H1 (cell line): ENCODE results near the gene PAN2. TPM values are rescaled to one million over a fixed set of nuclear protein-coding genes. Genes with fewer than 3 reads are reported as not detected.

Experiments used
- CTCF ChIA-PET: fragments of 300-600 bp; sonication (Branson Sonifier 250); formaldehyde crosslinking; loops from one replicate; lab custom pipeline; 2021; ENCODE audit not compliant: partially characterized antibody; lab: Charles Lee
- POLR2A ChIA-PET: fragments of 300-600 bp; sonication (Branson Sonifier 250); formaldehyde crosslinking; loops from one replicate; lab custom pipeline; 2021; ENCODE audit warnings: inconsistent platforms; ENCODE audit not compliant: partially characterized antibody; lab: Charles Lee
- DNase-seq, 2 experiments: peaks; one replicate each; pipeline versions ENCODE4 v3.0.0 to v3.0.0-alpha.2; 2010 to 2022; ENCODE audit warnings: low spot score in 2 of 2, low read depth in 1 of 2, mixed read lengths in 1 of 2
- FAIRE-seq: peaks from 2 replicates; lab custom pipeline; 2011; peaks lifted over from hg19 to GRCh38; lab: Jason Lieb, UNC
- H2AFZ ChIP-seq: 2 replicates; pipeline ENCODE4 v1.8.1; 2012; ENCODE audit warnings: low read length, inconsistent platforms
- H2AK5ac ChIP-seq: 2 replicates; pipeline ENCODE4 v1.6.1; 2013; ENCODE audit warnings: low read depth, low read length
- H2BK120ac ChIP-seq: replicated peaks from 2 replicates; pipeline ENCODE3; 2013; ENCODE audit warnings: low read depth, low read length, inconsistent platforms
- H2BK12ac ChIP-seq: 2 replicates; pipeline ENCODE4 v1.6.1; 2013; ENCODE audit warnings: low read depth, low read length
- H2BK15ac ChIP-seq: 2 replicates; pipeline ENCODE4 v1.6.1; 2013; ENCODE audit warnings: low read length
- H2BK20ac ChIP-seq: 2 replicates; pipeline ENCODE4 v1.6.1; 2013; ENCODE audit warnings: low read length
- H2BK5ac ChIP-seq: 2 replicates; pipeline ENCODE4 v1.6.1; 2013; ENCODE audit warnings: low read depth, low read length
- H3K14ac ChIP-seq: 2 replicates; pipeline ENCODE4 v1.6.1; 2013; ENCODE audit warnings: inconsistent platforms; ENCODE audit not compliant: insufficient read length
- H3K18ac ChIP-seq: 2 replicates; pipeline ENCODE4 v1.6.1; 2013; ENCODE audit warnings: low read length; ENCODE audit errors: extremely low read depth
- H3K23ac ChIP-seq: 2 replicates; pipeline ENCODE4 v1.6.1; 2013; ENCODE audit warnings: inconsistent platforms; ENCODE audit not compliant: insufficient read length
- H3K23me2 ChIP-seq: 2 replicates; pipeline ENCODE4 v1.6.1; 2013; ENCODE audit warnings: low read depth, low read length
- H3K27ac ChIP-seq: 2 replicates; pipeline ENCODE4 v1.6.1; 2011; ENCODE audit warnings: low read depth, low read length, inconsistent platforms
- H3K27me3 ChIP-seq, 4 experiments: replicated peaks in 1 of 4; 1 replicate in 1 of 4; 2 replicates in 3 of 4; pipeline versions ENCODE4 v1.6.1 to v1.8.1; 2011 to 2013; ENCODE audit warnings: low read length in 3 of 4, mild to moderate bottlenecking in 3 of 4, inconsistent platforms in 2 of 4, mixed read lengths in 2 of 4, moderate library complexity in 1 of 4; ENCODE audit not compliant: control insufficient read depth in 3 of 4, insufficient read depth in 3 of 4; ENCODE audit errors: extremely low read depth in 1 of 4
- H3K36me3 ChIP-seq, 4 experiments: 2 replicates each; pipeline versions ENCODE4 v1.6.1 to v1.8.1; 2011 to 2013; ENCODE audit warnings: mild to moderate bottlenecking in 4 of 4, low read length in 3 of 4, moderate library complexity in 2 of 4, control low read depth in 1 of 4, inconsistent platforms in 1 of 4; ENCODE audit not compliant: insufficient read depth in 4 of 4, control insufficient read depth in 2 of 4
- H3K4ac ChIP-seq: replicated peaks from 2 replicates; pipeline ENCODE3; 2013; ENCODE audit warnings: low read length, low read depth, mixed read lengths, inconsistent platforms; ENCODE audit not compliant: insufficient read length
- H3K4me1 ChIP-seq, 4 experiments: replicated peaks in 1 of 4; 1 replicate in 1 of 4; 2 replicates in 3 of 4; pipeline versions ENCODE4 v1.6.1 to v1.8.1; 2011 to 2013; ENCODE audit warnings: low read length in 3 of 4, inconsistent platforms in 2 of 4, mixed read lengths in 1 of 4; ENCODE audit not compliant: insufficient read depth in 4 of 4, control insufficient read depth in 3 of 4
- H3K4me2 ChIP-seq, 2 experiments: 2 replicates each; pipeline versions ENCODE4 v1.6.1 to v1.8.1; 2011 to 2013; ENCODE audit warnings: low read depth in 2 of 2, low read length in 2 of 2, control low read depth in 1 of 2, inconsistent platforms in 1 of 2, mild to moderate bottlenecking in 1 of 2; ENCODE audit not compliant: insufficient read depth in 1 of 2
- H3K4me3 ChIP-seq, 4 experiments: fragments of 200-600, 300-600 bp in 1 of 4; sonication (generic), shearing (Covaris generic), sonication (Bioruptor Twin) in 1 of 4; 2 replicates each; pipeline versions ENCODE4 v1.5.1 to v1.8.1; 2011 to 2016; ENCODE audit warnings: low read length in 4 of 4, low read depth in 3 of 4, control low read depth in 2 of 4, inconsistent platforms in 2 of 4, mild to moderate bottlenecking in 2 of 4, mixed read lengths in 1 of 4, moderate library complexity in 1 of 4; ENCODE audit not compliant: insufficient read depth in 2 of 4; ENCODE audit errors: extremely low read depth in 1 of 4
- H3K56ac ChIP-seq: replicated peaks from 2 replicates; pipeline ENCODE3; 2013; ENCODE audit warnings: low read depth, mild to moderate bottlenecking, mixed read lengths, low read length, inconsistent platforms; ENCODE audit not compliant: insufficient read length
- H3K79me1 ChIP-seq: 2 replicates; pipeline ENCODE4 v1.6.1; 2013; ENCODE audit warnings: low read depth, low read length, control low read depth
- H3K79me2 ChIP-seq, 2 experiments: 2 replicates each; pipeline versions ENCODE4 v1.6.1 to v1.8.1; 2012 to 2013; ENCODE audit warnings: low read length in 2 of 2, mild to moderate bottlenecking in 2 of 2, inconsistent platforms in 1 of 2; ENCODE audit not compliant: insufficient read depth in 2 of 2, control insufficient read depth in 1 of 2
- H3K9ac ChIP-seq, 4 experiments: replicated peaks in 1 of 4; 1 replicate in 1 of 4; 2 replicates in 3 of 4; pipeline versions ENCODE4 v1.6.1 to v1.8.1; 2011 to 2013; ENCODE audit warnings: low read depth in 3 of 4, low read length in 3 of 4, control low read depth in 2 of 4, mild to moderate bottlenecking in 2 of 4, moderate library complexity in 2 of 4, inconsistent platforms in 1 of 4; ENCODE audit errors: extremely low read depth in 1 of 4
- H3K9me3 ChIP-seq, 2 experiments: 2 replicates each; pipeline versions ENCODE4 v1.6.1 to v1.8.1; 2012 to 2013; ENCODE audit warnings: mild to moderate bottlenecking in 2 of 2, moderate library complexity in 2 of 2, control low read depth in 1 of 2, inconsistent platforms in 1 of 2, low read depth in 1 of 2, low read length in 1 of 2, mixed read lengths in 1 of 2; ENCODE audit not compliant: insufficient read depth in 2 of 2
- H4K20me1 ChIP-seq, 2 experiments: replicated peaks in 1 of 2; 2 replicates each; pipeline versions ENCODE3 to v1.8.1; 2011 to 2013; ENCODE audit warnings: inconsistent platforms in 2 of 2, low read length in 2 of 2, mild to moderate bottlenecking in 1 of 2; ENCODE audit not compliant: insufficient read depth in 2 of 2, control insufficient read depth in 1 of 2
- H4K5ac ChIP-seq: 2 replicates; pipeline ENCODE4 v1.6.1; 2013; ENCODE audit warnings: low read length, low read depth, mixed read lengths, inconsistent platforms; ENCODE audit not compliant: insufficient read length
- H4K8ac ChIP-seq: 2 replicates; pipeline ENCODE4 v1.8.0; 2013; ENCODE audit warnings: mild to moderate bottlenecking, moderate library complexity, low read length, inconsistent platforms; ENCODE audit not compliant: insufficient read depth; ENCODE audit errors: extremely low read depth
- H4K91ac ChIP-seq: replicated peaks from 2 replicates; pipeline ENCODE3; 2013; ENCODE audit warnings: low read length, mixed read lengths, inconsistent platforms; ENCODE audit not compliant: insufficient read length
- BACH1 ChIP-seq: IDR thresholded peaks from 2 replicates; pipeline ENCODE4 v1.6.1; 2012; ENCODE audit warnings: low read length, improper control_type of control experiment
- CHD2 ChIP-seq: IDR thresholded peaks from 2 replicates; pipeline ENCODE4 v1.6.1; 2012; ENCODE audit warnings: low read length, improper control_type of control experiment
- EP300 ChIP-seq, 2 experiments: IDR thresholded peaks; 1 replicate in 1 of 2; 2 replicates in 1 of 2; pipeline ENCODE4 v1.6.1; 2011 to 2012; ENCODE audit warnings: low read depth in 2 of 2, low read length in 2 of 2, mild to moderate bottlenecking in 2 of 2, borderline replicate concordance in 1 of 2, inconsistent platforms in 1 of 2, moderate library complexity in 1 of 2
- GTF2F1 ChIP-seq: IDR thresholded peaks from 2 replicates; pipeline ENCODE4 v1.6.1; 2012; ENCODE audit warnings: low read depth, low read length, improper control_type of control experiment, borderline replicate concordance
- SIN3A ChIP-seq, 2 experiments: IDR thresholded peaks in 1 of 2; conservative IDR thresholded peaks in 1 of 2; 2 replicates each; pipeline ENCODE4 v1.6.1; 2011 to 2012; ENCODE audit warnings: low read length in 2 of 2, improper control_type of control experiment in 1 of 2, low read depth in 1 of 2, mild to moderate bottlenecking in 1 of 2
- WGBS, 2 experiments: shearing (Covaris generic) in 1 of 2; methylation state at CpG; one replicate each; pipeline versions ENCODE4 v1.1.6 to v1.1.7; 2013 to 2015; ENCODE audit warnings: low lambda C conversion rate in 2 of 2, mixed read lengths in 2 of 2, inconsistent platforms in 1 of 2, low coverage in 1 of 2, missing lambda C conversion rate in 1 of 2; ENCODE audit not compliant: insufficient replicate concordance in 2 of 2, insufficient coverage in 1 of 2, insufficient read length in 1 of 2; ENCODE audit errors: extremely low coverage in 1 of 2, missing lambda C conversion rate in 1 of 2; 5-methylcytosine and 5-hydroxymethylcytosine counted together
- polyA plus RNA-seq, 7 experiments: library from polyadenylated mRNA; depleted of rRNA in 3 of 7; stranded (reverse) in 5 of 7; unstranded in 2 of 7; fragments of >200 nt in 5 of 7; fragments of 200-250 nt in 2 of 7; gene quantifications; 1 replicate in 5 of 7; 2 replicates in 1 of 7; 4 replicates in 1 of 7; pipeline versions ENCODE4 v1.2.1 to v1.2.3, GENCODE V29; 2011 to 2013; ENCODE audit warnings: missing spikeins in 2 of 7, mixed read lengths in 2 of 7
- total RNA-seq: library from RNA; stranded (reverse); fragmentation: NEBNext Ultra II Directional; extraction: Animal tissue kit (Norgen Biotek cat#: 25700); gene quantifications from 2 replicates; pipeline ENCODE4 v1.2.1, GENCODE V29; 2021

PAN2 gene
- total and polyA plus RNA-seq, 2 of the 8 experiments (the other 6 are each of a cell fraction or from before 2014, with no cell fraction given), result 29.6 to 36.7 TPM

DNA sequence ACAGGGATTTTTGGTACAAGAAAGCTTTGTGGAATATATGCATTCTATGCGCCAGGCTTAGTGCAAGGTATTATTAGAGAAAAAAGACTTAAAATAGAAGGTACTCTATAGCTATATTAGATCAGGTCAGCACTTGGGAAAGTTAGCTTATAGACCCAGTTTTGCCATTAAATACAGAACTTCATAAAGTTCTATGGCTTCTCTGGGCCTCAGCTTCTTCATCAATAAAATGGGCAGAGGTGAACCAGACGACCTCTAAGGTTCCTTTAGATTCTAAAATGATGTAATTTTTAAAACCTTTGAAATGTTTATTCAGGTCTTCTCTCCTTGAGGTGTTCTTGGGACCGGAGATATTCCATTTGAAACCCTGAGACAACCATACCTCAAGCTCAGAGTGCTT lies 25.1 kb downstream of the PAN2 start:
- FAIRE-seq, result no peak
- Histone ChIP-seq H4K20me1 (no peaks in the 10 kb centered on the region), H2AFZ (no peak overlapping the region)

More for the DNA sequence above, 25.1 kb downstream of the PAN2 start:
- Histone ChIP-seq H3K18ac (no peak overlapping the region), H3K23me2 (no peaks in the 10 kb centered on the region), H4K8ac (no peak overlapping the region), H2BK120ac (no peak overlapping the region), H3K4me2 (no peak overlapping the region), H3K56ac (no peak overlapping the region), H3K79me1 (no peaks in the 10 kb centered on the region), H2BK15ac (no peak overlapping the region), H4K91ac (no peak overlapping the region), H3K4me1 (no peaks in the 10 kb centered on the region), H3K9me3 (no peaks in the 10 kb centered on the region), H3K4me3 (no peak overlapping the region), H2BK20ac (no peak overlapping the region)
- no peak for DNase-seq
- TF ChIP-seq BACH1, result no peak
- no peak for TF ChIP-seq EP300 (IDR thresholded peaks at IDR 0.05; ENCODE audit: borderline replicate concordance in 1 of 2, low read depth in 2 of 2, low read length in 2 of 2)
- TF ChIP-seq GTF2F1, result no peak
- TF ChIP-seq CHD2, result no peak
- TF ChIP-seq SIN3A (conservative IDR thresholded peaks at IDR 0.05 in 1 of 2, IDR thresholded peaks at IDR 0.05 in 1 of 2; ENCODE audit: low read depth in 1 of 2, low read length in 2 of 2), result no peak
- TF ChIP-seq, all 59 proteins: peak for 0
- ChIA-PET POLR2A (interaction anchor here (0.8 to 2.6 kb wide), 12 partner anchors 9 to 193 kb away, joined by 3 to 11 read pairs (median 4); partner anchors contain the start of genes ANKRD52, COQ10A, IL23A and TIMELESS), CTCF (interaction anchor here (0.6 to 1.6 kb wide), 5 partner anchors 9 to 155 kb away, joined by 3 to 4 read pairs (median 4); no protein-coding TSS in a partner anchor)
- no peak overlapping the region for H2BK12ac ChIP-seq
- 91% methylated on average over 3 of the region's 3 CpGs; no CpG with 5 or more reads in 1 of the 2 experiments for WGBS, 2 experiments
- H2BK5ac ChIP-seq, result no peak overlapping the region
- H3K36me3 ChIP-seq, result peaks cover 5 to 70% (median 46%) of the 10 kb centered on the region in 4 experiments; a peak in 7 of 8 replicates
- no peak overlapping the region for H3K14ac ChIP-seq
- H4K5ac ChIP-seq, result no peak overlapping the region
- H3K4ac ChIP-seq, result no peak overlapping the region
- H3K23ac ChIP-seq, result no peak overlapping the region
- no peaks in the 10 kb centered on the region for H3K79me2 ChIP-seq
- no peak overlapping the region for H3K27ac ChIP-seq
- no peaks in the 10 kb centered on the region for H3K27me3 ChIP-seq
- no peak overlapping the region for H2AK5ac ChIP-seq
- no peak overlapping the region for H3K9ac ChIP-seq
